H9 (cell line): ENCODE measurements around the gene HTN1. TPM values are rescaled to one million over a fixed set of nuclear protein-coding genes. Genes with fewer than 3 reads are reported as not detected.

ENCODE experiments used
- DNase-seq: peaks from one replicate; pipeline ENCODE4 v3.0.0-alpha.2; 2017
- H2AFZ ChIP-seq: one replicate; pipeline ENCODE4 v1.6.1; 2013; ENCODE audit warnings: mild to moderate bottlenecking, low read length, control low read depth, moderate library complexity
- H2AK5ac ChIP-seq: 2 replicates; pipeline ENCODE4 v1.6.1; 2013; ENCODE audit warnings: low read length, control low read depth, mixed read lengths; ENCODE audit not compliant: insufficient read length
- H2BK120ac ChIP-seq: one replicate; pipeline ENCODE4 v1.6.1; 2013; ENCODE audit warnings: low read depth, mild to moderate bottlenecking, low read length, control low read depth, inconsistent platforms; ENCODE audit not compliant: poor library complexity, severe bottlenecking
- H2BK12ac ChIP-seq: 2 replicates; pipeline ENCODE4 v1.6.1; 2013; ENCODE audit warnings: low read length, control low read depth, mixed read lengths, low read depth; ENCODE audit not compliant: insufficient read length
- H2BK15ac ChIP-seq: 2 replicates; pipeline ENCODE4 v1.6.1; 2013; ENCODE audit warnings: low read depth, low read length, control low read depth
- H2BK20ac ChIP-seq: one replicate; pipeline ENCODE4 v1.6.1; 2013; ENCODE audit warnings: low read depth, mild to moderate bottlenecking, low read length, control low read depth, inconsistent platforms; ENCODE audit not compliant: poor library complexity, severe bottlenecking
- H2BK5ac ChIP-seq: 2 replicates; pipeline ENCODE4 v1.6.1; 2013; ENCODE audit warnings: low read length, control low read depth, mixed read lengths; ENCODE audit not compliant: insufficient read length
- H3K14ac ChIP-seq: 2 replicates; pipeline ENCODE4 v1.6.1; 2013; ENCODE audit warnings: low read length, control low read depth; ENCODE audit not compliant: insufficient read depth
- H3K18ac ChIP-seq: 2 replicates; pipeline ENCODE4 v1.6.1; 2013; ENCODE audit warnings: low read depth, mild to moderate bottlenecking, mixed read lengths, low read length, control low read depth; ENCODE audit not compliant: insufficient read length
- H3K23ac ChIP-seq: 2 replicates; pipeline ENCODE4 v1.6.1; 2013; ENCODE audit warnings: low read length, control low read depth, mixed read lengths, low read depth; ENCODE audit not compliant: insufficient read length
- H3K23me2 ChIP-seq: 2 replicates; pipeline ENCODE4 v1.6.1; 2013; ENCODE audit warnings: low read depth, mild to moderate bottlenecking, mixed read lengths, low read length, control low read depth; ENCODE audit not compliant: insufficient read length, poor library complexity, severe bottlenecking
- H3K27ac ChIP-seq: 2 replicates; pipeline ENCODE4 v1.5.1; 2013; ENCODE audit warnings: low read length, control low read depth, mixed read lengths, low read depth; ENCODE audit not compliant: insufficient read length
- H3K27me3 ChIP-seq: 2 replicates; pipeline ENCODE4 v1.6.1; 2013; ENCODE audit warnings: low read length, control low read depth, inconsistent platforms; ENCODE audit not compliant: insufficient read depth
- H3K4ac ChIP-seq: 2 replicates; pipeline ENCODE4 v1.6.1; 2013; ENCODE audit warnings: low read depth, mild to moderate bottlenecking, control low read depth, inconsistent platforms, low read length, moderate library complexity
- H3K4me1 ChIP-seq: 2 replicates; pipeline ENCODE4 v1.6.1; 2013; ENCODE audit warnings: low read length, control low read depth, inconsistent platforms; ENCODE audit not compliant: insufficient read depth
- H3K4me2 ChIP-seq: 2 replicates; pipeline ENCODE4 v1.6.1; 2013; ENCODE audit warnings: low read length, control low read depth, mixed read lengths; ENCODE audit not compliant: insufficient read length, insufficient read depth
- H3K56ac ChIP-seq: 2 replicates; pipeline ENCODE4 v1.6.1; 2013; ENCODE audit warnings: low read depth, mild to moderate bottlenecking, mixed read lengths, low read length, control low read depth; ENCODE audit not compliant: insufficient read length
- H3K79me1 ChIP-seq: 2 replicates; pipeline ENCODE4 v1.6.1; 2013; ENCODE audit warnings: low read depth, mild to moderate bottlenecking, moderate library complexity, low read length, control low read depth, inconsistent platforms; ENCODE audit not compliant: insufficient read depth, poor library complexity, severe bottlenecking
- H3K79me2 ChIP-seq: 2 replicates; pipeline ENCODE4 v1.6.1; 2013; ENCODE audit warnings: low read length, control low read depth, inconsistent platforms; ENCODE audit not compliant: insufficient read depth
- H3K9ac ChIP-seq: 2 replicates; pipeline ENCODE4 v1.6.1; 2013; ENCODE audit warnings: low read length, control low read depth, mixed read lengths; ENCODE audit not compliant: insufficient read length; ENCODE audit errors: extremely low read depth
- H3K9me3 ChIP-seq: one replicate; pipeline ENCODE4 v1.6.1; 2013; ENCODE audit warnings: low read depth, low read length, inconsistent platforms; ENCODE audit not compliant: control insufficient read depth
- H3T11ph ChIP-seq: one replicate; pipeline ENCODE4 v1.6.1; 2013; ENCODE audit warnings: mild to moderate bottlenecking, low read length, control low read depth, inconsistent platforms
- H4K20me1 ChIP-seq: one replicate; pipeline ENCODE4 v1.6.1; 2013; ENCODE audit not compliant: control insufficient read depth, insufficient read length, insufficient read depth
- H4K5ac ChIP-seq: 2 replicates; pipeline ENCODE4 v1.6.1; 2013; ENCODE audit warnings: low read depth, mild to moderate bottlenecking, mixed read lengths, low read length, control low read depth; ENCODE audit not compliant: insufficient read length
- H4K8ac ChIP-seq: replicated peaks from 2 replicates; pipeline ENCODE4 v1.6.1; 2013; ENCODE audit warnings: low read length, control low read depth, mixed read lengths, low read depth; ENCODE audit not compliant: insufficient read length
- H4K91ac ChIP-seq: 2 replicates; pipeline ENCODE4 v1.6.1; 2013; ENCODE audit warnings: low read depth, mild to moderate bottlenecking, moderate library complexity, mixed read lengths, low read length, control low read depth; ENCODE audit not compliant: insufficient read length
- H3K27ac Mint-ChIP-seq, 3 experiments: 2 replicates in 2 of 3; 3 replicates in 1 of 3; pipeline ENCODE4 v1.8.0; 2020 to 2021; ENCODE audit warnings: mixed read lengths in 3 of 3, mild to moderate bottlenecking in 1 of 3, moderate library complexity in 1 of 3
- H3K27me3 Mint-ChIP-seq: 2 replicates; pipeline ENCODE4 v1.8.0; 2021; ENCODE audit warnings: low read depth, mild to moderate bottlenecking, moderate library complexity, mixed read lengths
- H3K36me3 Mint-ChIP-seq, 3 experiments: 2 replicates in 2 of 3; 3 replicates in 1 of 3; pipeline ENCODE4 v1.8.0; 2020 to 2021; ENCODE audit warnings: low read depth in 3 of 3, mixed read lengths in 3 of 3; ENCODE audit not compliant: insufficient read depth in 1 of 3
- H3K4me1 Mint-ChIP-seq, 2 experiments: 2 replicates each; pipeline ENCODE4 v1.8.0; 2020; ENCODE audit warnings: mixed read lengths in 2 of 2
- H3K4me3 Mint-ChIP-seq, 2 experiments: 2 replicates in 1 of 2; 3 replicates in 1 of 2; pipeline ENCODE4 v1.8.0; 2020 to 2021; ENCODE audit warnings: mild to moderate bottlenecking in 2 of 2, mixed read lengths in 2 of 2, moderate library complexity in 1 of 2
- H3K9me3 Mint-ChIP-seq, 2 experiments: 2 replicates in 1 of 2; 3 replicates in 1 of 2; pipeline ENCODE4 v1.8.0; 2020; ENCODE audit warnings: mild to moderate bottlenecking in 2 of 2, mixed read lengths in 2 of 2, moderate library complexity in 1 of 2
- CTCF ChIP-seq: fragments of 200-600 bp; sonication (generic); conservative IDR thresholded peaks from 3 replicates; pipeline ENCODE4 v1.8.0; 2021; ENCODE audit warnings: antibody characterized with exemption, mild to moderate bottlenecking
- total RNA-seq: library from RNA; stranded (reverse); gene quantifications from 2 replicates; pipeline ENCODE4 v1.2.1, GENCODE V29; 2021

Gene HTN1
- total RNA-seq, 1 experiment from 2014 or later, result not detected

DNA sequence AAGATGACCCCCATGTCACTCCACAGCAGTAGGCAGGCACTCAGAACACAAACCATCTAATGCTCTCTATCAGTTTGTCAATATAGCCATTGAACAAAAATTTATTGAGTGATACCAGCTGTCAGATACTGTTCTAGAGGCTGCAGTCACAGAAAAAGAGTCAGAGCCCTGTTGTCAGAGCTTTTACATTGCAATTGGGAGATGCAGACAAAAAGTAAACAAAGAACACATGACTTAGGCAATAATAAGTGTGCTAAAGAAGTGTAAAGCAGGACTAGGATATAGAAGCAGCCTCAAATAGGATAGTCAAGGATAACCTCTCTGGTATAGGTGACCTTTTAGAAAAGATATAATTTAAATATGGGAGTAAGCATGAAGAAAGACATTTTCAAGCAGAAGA is 8.9 kb downstream of the HTN1 start:
- H3K4me3 Mint-ChIP-seq, result no peak overlapping the region
- Histone ChIP-seq H4K8ac (no peak overlapping the region), H2BK5ac (no peak overlapping the region), H3K23me2 (no peaks in the 10 kb centered on the region), H2BK20ac (no peak overlapping the region), H3T11ph (no peak overlapping the region), H3K27me3 (no peaks in the 10 kb centered on the region), H3K14ac (no peak overlapping the region), H3K27ac (no peak overlapping the region), H3K9ac (no peak overlapping the region), H2BK12ac (no peak overlapping the region), H3K18ac (no peak overlapping the region), H3K79me1 (no peaks in the 10 kb centered on the region), H2AFZ (no peak overlapping the region), H2BK120ac (no peak overlapping the region), H3K23ac (no peak overlapping the region), H3K9me3 (no peaks in the 10 kb centered on the region), H2BK15ac (no peak overlapping the region), H4K91ac (no peak overlapping the region), H4K20me1 (no peaks in the 10 kb centered on the region), H3K4me2 (no peak overlapping the region), H3K4ac (no peak overlapping the region), H3K56ac (no peak overlapping the region), H2AK5ac (no peak overlapping the region), H4K5ac (no peak overlapping the region), H3K4me1 (no peaks in the 10 kb centered on the region), H3K79me2 (no peaks in the 10 kb centered on the region)
- no peak for TF ChIP-seq CTCF
- no peak for DNase-seq
- H3K27ac Mint-ChIP-seq, result peak overlapping the region in 1 of 3 experiments; percentile 46; a peak in 1 of 7 replicates
- H3K27me3 Mint-ChIP-seq, result no peaks in the 10 kb centered on the region
- peaks cover 4 to 6% of the 10 kb centered on the region in 2 experiments; a peak in 3 of 4 replicates for H3K4me1 Mint-ChIP-seq
- H3K9me3 Mint-ChIP-seq, result peaks cover 8 to 13% of the 10 kb centered on the region in 2 experiments; a peak in 3 of 5 replicates
- H3K36me3 Mint-ChIP-seq, result peaks cover 0 to 5% (median 2%) of the 10 kb centered on the region in 3 experiments; a peak in 3 of 7 replicates
